ENCODE results near the gene BCL2L2. TPM values are rescaled to one million over a fixed set of nuclear protein-coding genes. Genes with fewer than 3 reads are reported as not detected.

BCL2L2 gene
- total RNA-seq, 1 experiment from 2014 or later = 18.2 TPM

- Mint-ChIP-seq H3K27ac (no peak overlapping the region), H3K4me3 (no peak overlapping the region), H3K27me3 (ENCODE audit: low read depth) (peaks cover 7% of the 10 kb centered on the region), H3K9me3 (no peaks in the 10 kb centered on the region), H3K36me3 (peaks cover 17% of the 10 kb centered on the region), H3K4me1 (peaks cover 22% of the 10 kb centered on the region)
- ATAC-seq = no peak
- CTCF ChIA-PET = interaction anchor here (0.6 to 9.1 kb wide), 39 partner anchors 8 to 288 kb away, joined by 3 to 95 read pairs (median 4); partner anchors contain the start of genes BCL2L2, CMTM5, PABPN1 and PPP1R3E
- TF ChIP-seq, protein P1, sequence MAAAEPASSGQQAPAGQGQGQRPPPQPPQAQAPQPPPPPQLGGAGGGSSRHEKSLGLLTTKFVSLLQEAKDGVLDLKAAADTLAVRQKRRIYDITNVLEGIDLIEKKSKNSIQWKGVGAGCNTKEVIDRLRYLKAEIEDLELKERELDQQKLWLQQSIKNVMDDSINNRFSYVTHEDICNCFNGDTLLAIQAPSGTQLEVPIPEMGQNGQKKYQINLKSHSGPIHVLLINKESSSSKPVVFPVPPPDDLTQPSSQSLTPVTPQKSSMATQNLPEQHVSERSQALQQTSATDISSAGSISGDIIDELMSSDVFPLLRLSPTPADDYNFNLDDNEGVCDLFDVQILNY (CRISPR knock-in tag; IDR thresholded peaks at IDR 0.05) = no peak
- no peak for TF ChIP-seq ZNF219 (CRISPR knock-in tag; IDR thresholded peaks at IDR 0.05; ENCODE audit: borderline replicate concordance)
- TF ChIP-seq ZNF317 (CRISPR knock-in tag; IDR thresholded peaks at IDR 0.05; ENCODE audit: borderline replicate concordance, low read depth) = no peak
- TF ChIP-seq OVOL2 (CRISPR knock-in tag; IDR thresholded peaks at IDR 0.05; ENCODE audit: borderline replicate concordance) = no peak
- no peak for TF ChIP-seq GTF2I (CRISPR knock-in tag; conservative IDR thresholded peaks at IDR 0.05)
- no peak for TF ChIP-seq E2F1 (CRISPR knock-in tag; IDR thresholded peaks at IDR 0.05)
- TF ChIP-seq PREB (CRISPR knock-in tag; IDR thresholded peaks at IDR 0.05; ENCODE audit: borderline replicate concordance) = no peak
- no peak for TF ChIP-seq ZBTB21 (CRISPR knock-in tag; IDR thresholded peaks at IDR 0.05; ENCODE audit: borderline replicate concordance)
- TF ChIP-seq, protein P2, sequence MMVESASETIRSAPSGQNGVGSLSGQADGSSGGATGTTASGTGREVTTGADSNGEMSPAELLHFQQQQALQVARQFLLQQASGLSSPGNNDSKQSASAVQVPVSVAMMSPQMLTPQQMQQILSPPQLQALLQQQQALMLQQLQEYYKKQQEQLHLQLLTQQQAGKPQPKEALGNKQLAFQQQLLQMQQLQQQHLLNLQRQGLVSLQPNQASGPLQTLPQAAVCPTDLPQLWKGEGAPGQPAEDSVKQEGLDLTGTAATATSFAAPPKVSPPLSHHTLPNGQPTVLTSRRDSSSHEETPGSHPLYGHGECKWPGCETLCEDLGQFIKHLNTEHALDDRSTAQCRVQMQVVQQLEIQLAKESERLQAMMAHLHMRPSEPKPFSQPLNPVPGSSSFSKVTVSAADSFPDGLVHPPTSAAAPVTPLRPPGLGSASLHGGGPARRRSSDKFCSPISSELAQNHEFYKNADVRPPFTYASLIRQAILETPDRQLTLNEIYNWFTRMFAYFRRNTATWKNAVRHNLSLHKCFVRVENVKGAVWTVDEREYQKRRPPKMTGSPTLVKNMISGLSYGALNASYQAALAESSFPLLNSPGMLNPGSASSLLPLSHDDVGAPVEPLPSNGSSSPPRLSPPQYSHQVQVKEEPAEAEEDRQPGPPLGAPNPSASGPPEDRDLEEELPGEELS (CRISPR knock-in tag; IDR thresholded peaks at IDR 0.05) = no peak
- TF ChIP-seq NFATC4 (CRISPR knock-in tag; IDR thresholded peaks at IDR 0.05) = no peak
- POLR2A ChIA-PET = interaction anchor here (1.0 to 1.2 kb wide), 3 partner anchors 7 to 38 kb away, joined by 3 to 8 read pairs (median 5); partner anchors contain the start of genes PABPN1 and SLC22A17
- no peak for DNase-seq (ENCODE audit: low spot score)
Observed at GRCh38 chr14:23359722-23360447, 53.3 kb downstream of the BCL2L2 start.

DNA sequence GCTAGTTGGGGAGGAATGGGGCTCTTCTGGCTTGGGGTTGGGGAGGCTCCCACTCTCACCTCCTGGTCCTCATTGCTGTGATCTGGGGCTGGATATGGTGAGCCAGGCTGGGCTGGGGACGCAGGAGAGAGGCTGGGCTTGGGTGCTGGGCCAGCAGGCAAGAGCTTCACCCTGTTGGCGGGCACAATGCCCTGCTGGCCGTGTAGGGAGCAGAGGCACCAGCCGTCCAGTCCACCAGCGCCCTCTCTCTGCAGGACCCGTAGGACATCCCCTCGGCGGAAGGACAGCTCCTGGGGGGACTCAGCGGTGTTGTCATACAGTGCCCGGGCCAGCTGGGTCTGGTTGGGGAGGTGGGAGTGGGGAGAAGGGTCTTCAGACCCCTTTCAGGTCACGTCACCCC is 53.9 kb downstream of the BCL2L2 start:
- DNase-seq (ENCODE audit: low spot score) (peak; percentile 69), ATAC-seq (peak; percentile 58)
- ChIA-PET POLR2A (interaction anchor here (0.5 to 1.2 kb wide), 5 partner anchors 8 to 194 kb away, joined by 3 to 8 read pairs (median 5); partner anchors contain the start of genes PABPN1 and SLC22A17), CTCF (interaction anchor here (0.6 to 9.1 kb wide), 44 partner anchors 8 to 289 kb away, joined by 3 to 95 read pairs (median 4); partner anchors contain the start of genes ACIN1, BCL2L2, C14orf119 and CMTM5)
- Mint-ChIP-seq H3K27ac (no peak overlapping the region), H3K9me3 (no peaks in the 10 kb centered on the region), H3K4me3 (no peak overlapping the region), H3K27me3 (ENCODE audit: low read depth) (peaks cover 6% of the 10 kb centered on the region), H3K36me3 (peaks cover 17% of the 10 kb centered on the region), H3K4me1 (peaks cover 22% of the 10 kb centered on the region)
- TF ChIP-seq RORB (CRISPR knock-in tag; IDR thresholded peaks at IDR 0.05) = no peak
- TF ChIP-seq, protein P3, sequence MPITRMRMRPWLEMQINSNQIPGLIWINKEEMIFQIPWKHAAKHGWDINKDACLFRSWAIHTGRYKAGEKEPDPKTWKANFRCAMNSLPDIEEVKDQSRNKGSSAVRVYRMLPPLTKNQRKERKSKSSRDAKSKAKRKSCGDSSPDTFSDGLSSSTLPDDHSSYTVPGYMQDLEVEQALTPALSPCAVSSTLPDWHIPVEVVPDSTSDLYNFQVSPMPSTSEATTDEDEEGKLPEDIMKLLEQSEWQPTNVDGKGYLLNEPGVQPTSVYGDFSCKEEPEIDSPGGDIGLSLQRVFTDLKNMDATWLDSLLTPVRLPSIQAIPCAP (CRISPR knock-in tag; IDR thresholded peaks at IDR 0.05) = no peak
- no peak for TF ChIP-seq HMGA2 (CRISPR knock-in tag; IDR thresholded peaks at IDR 0.05)
- no peak for TF ChIP-seq ZNF416 (CRISPR knock-in tag; IDR thresholded peaks at IDR 0.05)
- TF ChIP-seq CTCF (IDR thresholded peaks at IDR 0.05) = no peak
- TF ChIP-seq, protein P4, sequence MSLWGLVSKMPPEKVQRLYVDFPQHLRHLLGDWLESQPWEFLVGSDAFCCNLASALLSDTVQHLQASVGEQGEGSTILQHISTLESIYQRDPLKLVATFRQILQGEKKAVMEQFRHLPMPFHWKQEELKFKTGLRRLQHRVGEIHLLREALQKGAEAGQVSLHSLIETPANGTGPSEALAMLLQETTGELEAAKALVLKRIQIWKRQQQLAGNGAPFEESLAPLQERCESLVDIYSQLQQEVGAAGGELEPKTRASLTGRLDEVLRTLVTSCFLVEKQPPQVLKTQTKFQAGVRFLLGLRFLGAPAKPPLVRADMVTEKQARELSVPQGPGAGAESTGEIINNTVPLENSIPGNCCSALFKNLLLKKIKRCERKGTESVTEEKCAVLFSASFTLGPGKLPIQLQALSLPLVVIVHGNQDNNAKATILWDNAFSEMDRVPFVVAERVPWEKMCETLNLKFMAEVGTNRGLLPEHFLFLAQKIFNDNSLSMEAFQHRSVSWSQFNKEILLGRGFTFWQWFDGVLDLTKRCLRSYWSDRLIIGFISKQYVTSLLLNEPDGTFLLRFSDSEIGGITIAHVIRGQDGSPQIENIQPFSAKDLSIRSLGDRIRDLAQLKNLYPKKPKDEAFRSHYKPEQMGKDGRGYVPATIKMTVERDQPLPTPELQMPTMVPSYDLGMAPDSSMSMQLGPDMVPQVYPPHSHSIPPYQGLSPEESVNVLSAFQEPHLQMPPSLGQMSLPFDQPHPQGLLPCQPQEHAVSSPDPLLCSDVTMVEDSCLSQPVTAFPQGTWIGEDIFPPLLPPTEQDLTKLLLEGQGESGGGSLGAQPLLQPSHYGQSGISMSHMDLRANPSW (CRISPR knock-in tag; conservative IDR thresholded peaks at IDR 0.05; ENCODE audit: low read depth) = no peak

All from WTC11 (cell line).